HG02885 (cell line): ENCODE measurements around the gene CAMK2D.
A peak's percentile ranks its signal among the peaks of the same experiment; 100 is the strongest.
"Not testable (repeated sequence)": the region's sequence is repeated elsewhere in the genome, so short reads cannot be mapped to it uniquely, and the experiment has no call there.

Source experiments
- ATAC-seq: cut with Tn5 transposase; IDR thresholded peaks from one replicate; pipeline ENCODE4 v1.9.1; 2021; ENCODE audit warnings: mild to moderate bottlenecking; ENCODE audit not compliant: unreplicated experiment, poor library complexity

Gene CAMK2D

DNA sequence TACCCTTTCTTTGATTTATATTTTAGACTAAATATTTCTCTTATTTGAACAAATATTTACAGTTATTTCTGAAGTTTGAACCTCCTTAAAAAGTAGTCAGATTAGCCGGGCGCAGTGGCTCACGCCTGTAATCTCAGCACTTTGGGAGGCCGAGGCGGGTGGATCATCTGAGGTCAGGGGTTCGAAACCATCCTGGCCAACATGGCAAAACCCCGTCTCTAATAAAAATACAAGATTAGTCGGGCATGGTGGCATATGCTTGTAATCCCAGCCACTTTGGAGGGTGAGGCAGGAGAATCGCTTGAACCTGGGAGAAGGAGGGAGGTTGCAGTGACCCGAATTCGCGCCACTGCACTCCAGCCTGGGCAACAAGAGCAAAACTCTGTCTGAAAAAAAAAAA, 2.4 kb upstream of the CAMK2D start:
- ATAC-seq: not testable (repeated sequence)

DNA sequence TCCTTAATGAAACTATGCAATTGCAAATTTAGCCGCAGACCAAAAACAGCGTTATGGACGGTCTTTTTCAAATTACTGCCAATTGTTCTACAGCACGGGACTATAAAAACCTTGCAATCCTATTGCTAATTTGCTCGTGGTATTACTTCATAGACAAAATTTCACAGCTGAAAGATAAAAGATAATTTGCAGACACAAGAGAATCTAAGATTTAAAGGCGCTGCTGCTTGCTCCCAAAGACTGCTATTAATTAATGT, 1.4 kb upstream of the CAMK2D start:
- no peak for ATAC-seq

DNA sequence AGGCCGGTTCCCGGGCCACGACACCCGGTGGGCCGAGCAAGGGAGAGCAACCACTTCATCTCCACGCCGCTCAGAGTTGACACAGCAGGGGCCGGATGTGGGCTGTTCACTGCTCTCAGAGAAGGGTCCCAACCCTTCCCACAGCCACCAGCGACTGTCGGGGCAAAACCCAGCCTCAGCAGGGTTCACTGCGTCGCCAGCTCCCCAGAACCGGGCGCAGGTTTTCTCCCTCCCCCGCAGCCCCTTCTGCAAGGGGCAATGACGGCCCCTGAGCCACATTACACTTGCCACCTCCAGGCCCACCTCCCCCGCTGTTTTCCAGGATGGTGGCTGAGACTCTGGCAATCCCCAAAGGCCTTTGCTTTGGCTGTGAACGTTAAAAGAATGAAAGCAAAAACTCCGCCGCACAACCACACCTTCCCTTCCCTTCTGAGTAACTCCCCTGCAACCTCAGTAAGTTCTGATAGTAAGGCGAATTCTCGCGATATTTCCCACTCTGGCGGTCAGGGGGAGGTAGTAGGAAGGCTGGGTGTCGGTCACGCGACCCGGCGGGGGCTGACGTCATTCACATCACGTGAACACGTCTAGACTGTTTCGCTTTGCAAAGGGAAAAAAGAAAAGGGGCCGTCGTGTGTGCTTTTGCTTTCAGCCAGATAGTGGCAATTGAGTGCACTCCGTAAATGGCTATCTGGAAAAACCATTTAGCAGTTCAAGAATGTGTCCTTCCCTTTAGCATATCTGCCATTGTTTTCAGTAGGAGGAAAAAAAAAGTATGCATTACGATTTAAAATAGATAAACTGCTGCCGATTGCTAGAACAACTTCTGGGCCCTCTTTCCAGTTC, 869 bp upstream of the CAMK2D start:
- peak; percentile 65 for ATAC-seq

DNA sequence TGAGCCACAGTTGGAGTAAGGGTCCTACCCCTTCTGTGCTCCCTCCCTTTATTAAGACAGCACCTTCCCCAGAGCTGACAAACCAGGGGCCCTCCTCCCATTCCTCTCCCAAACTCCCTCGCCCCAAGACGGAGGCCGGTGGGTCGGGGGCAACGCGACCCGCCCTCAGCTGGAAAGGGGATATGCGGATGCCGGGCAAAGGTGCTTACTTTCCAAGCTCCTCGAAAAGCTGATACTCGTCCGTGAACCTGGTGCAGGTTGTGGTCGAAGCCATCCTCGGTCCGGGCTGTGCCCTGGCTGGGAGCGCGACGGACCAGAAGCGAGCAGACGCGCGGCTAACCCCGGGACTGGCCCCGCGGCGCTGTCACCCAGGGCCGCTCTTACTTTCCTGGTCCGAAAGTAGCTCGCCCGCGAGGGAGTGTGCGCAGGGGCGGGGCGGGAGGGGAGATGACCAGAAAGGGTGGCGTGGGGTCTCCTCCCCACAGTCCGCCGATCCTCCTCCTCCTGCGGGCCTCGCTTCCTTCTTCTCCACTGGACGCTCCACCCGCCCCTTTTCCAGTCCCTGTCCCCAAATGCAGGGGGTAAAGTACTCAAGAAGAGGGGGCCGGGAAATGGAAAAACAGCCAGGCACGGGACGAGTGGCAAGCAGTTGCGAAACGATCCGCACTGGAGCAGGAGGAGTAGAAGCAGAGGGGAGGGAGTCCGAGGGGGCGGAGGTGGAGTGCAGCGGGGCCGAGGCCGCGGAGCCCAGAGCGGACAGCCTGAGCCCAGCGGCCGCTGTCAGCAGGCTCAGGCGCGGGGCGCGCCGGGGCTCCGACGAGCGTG, 531 bp downstream of the CAMK2D start:
- ATAC-seq: peak; percentile 28

DNA sequence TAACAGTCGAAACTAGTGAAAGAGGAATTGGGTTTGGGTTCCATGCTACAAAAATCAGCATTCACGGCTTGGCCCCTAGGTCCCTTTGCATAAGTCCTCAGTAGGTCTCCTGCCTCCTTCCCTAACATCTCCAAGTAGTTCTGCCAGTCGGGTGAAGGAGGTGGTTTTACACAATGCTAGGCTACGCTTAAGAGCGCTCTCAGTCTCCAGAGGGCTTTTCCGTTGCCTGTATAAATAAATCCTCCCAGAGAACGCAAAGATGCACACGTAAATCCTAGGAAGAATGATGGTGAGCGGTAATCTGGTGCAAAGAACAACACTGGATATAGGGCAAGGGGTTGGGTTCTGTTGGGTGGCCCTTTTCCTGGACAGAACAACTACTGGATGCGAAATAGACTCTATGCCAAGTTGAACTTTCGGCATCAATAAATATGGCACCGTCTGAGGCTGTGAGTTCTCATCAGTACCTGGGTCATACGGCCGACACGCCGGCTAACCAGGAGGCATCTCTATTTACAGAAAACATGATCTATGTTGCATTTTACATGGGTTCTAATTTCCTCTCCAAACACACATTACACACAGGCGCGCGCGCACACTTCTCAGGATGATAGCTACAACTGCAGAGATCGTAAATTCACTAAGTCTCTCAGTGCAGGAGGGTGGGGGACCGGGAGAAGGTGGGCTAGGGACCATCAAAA, 1.3 kb downstream of the CAMK2D start:
- no peak for ATAC-seq

DNA sequence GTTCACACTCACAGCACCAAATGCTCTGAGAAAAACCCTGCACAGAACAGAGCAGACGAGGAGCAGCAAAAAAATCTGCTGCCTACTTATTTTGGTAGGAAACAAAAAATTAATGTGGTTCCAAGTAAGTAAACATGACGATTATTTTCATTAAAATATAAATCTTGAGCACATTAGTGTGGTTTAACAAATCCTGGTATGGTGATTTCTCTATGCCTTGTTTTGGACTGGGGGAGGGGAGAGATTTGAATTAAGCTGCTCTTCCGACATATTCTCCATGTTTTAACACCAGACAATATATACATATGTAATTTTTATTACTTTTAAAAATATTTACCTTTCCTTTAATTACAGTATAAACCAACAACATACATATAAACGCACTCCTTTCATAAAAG, 1.8 kb downstream of the CAMK2D start:
- ATAC-seq: no peak

DNA sequence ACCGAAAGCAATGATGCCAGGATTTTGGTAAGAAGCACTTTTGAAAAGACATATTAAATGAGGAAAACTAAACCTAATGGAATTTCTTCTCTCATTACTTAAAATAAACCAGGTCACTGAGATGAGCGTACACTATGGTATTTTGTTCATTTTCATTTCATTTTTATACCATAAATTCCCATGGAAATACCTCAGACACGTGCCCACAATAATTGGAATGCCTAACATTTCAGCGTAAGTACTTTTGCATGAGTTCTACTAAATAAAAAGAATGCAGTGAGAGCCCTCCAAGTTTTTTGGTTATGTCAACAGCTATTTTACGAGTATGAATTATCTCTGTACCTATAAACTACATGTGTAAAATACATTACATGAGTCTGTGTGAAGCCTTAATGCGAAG, 3.2 kb downstream of the CAMK2D start:
- ATAC-seq: no peak

DNA sequence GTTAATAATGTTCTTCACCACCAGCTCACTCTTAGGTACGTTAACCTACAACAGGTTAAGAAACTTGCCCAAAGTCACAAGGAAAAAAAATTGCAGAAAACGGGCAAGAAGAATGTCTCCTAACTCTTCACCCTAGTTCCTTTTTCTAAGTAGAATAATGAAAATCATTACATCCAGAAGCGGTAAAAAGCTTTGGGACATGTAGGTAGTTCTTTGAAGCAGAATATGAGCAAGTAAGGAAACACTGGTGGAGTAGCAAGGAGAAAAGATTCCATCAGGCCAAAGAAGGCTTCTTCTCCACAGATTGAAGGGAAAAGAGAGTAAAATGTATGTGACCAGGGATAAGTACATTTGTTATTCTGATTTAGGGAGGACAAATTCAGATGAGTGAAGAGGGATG, 4.1 kb downstream of the CAMK2D start:
- ATAC-seq: no peak

DNA sequence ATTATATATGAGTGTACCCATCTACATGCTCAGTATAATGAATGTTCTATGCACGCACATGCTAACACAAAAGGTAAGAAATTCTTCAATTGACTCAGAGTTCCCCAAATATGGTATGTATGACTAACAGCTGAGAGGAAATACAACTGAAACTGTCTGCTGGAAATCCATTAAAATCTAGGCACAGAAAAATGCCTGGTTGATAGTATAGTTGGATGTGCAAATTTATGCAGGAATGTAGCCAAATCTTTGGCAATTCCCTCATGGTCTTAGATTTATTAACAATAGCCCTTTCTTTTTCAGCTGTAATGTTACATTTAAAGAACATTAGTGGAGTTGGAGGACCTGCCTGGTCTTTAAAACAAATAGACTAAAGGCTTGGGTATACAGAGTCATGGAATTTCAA, 5.5 kb downstream of the CAMK2D start:
- ATAC-seq: peak; percentile 87

DNA sequence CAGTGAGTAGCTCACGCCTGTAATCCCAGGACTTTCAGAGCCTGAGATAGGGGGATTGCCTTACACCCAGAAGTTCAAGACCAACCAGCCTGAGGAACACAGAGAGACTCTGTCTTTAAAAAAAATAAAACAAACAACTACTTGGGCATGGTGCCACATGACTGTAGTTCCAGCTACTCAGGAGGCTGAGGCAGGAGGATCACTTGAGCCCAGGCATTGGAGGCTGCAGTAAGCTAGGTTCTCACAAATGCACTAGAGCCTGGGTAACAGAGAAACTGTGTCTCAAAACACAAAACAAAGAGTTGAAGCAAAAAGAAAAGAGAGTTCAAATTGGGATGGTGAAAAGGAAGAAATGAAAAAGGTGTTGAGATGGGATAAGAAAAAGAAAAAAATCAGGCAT, 10.8 kb downstream of the CAMK2D start:
- ATAC-seq: no peak

DNA sequence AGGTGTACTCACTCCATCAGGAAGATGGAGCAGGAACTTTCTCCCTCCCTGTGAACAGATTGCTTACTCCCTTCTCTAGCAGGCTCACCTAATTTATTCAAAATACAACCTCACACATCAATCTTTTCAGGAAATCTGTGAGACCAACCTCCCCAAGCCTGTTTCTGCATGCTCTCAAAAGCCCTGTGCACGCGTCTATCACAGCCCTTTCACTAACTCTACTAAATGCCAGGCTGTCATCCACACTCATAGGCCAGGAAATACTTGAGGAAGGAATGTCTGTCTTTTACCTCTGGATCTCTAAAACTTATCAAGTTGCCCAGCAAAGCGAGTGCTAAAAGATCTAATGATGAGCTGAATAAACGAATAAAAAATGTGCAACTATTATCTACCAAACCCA, 11.2 kb downstream of the CAMK2D start:
- no peak for ATAC-seq

DNA sequence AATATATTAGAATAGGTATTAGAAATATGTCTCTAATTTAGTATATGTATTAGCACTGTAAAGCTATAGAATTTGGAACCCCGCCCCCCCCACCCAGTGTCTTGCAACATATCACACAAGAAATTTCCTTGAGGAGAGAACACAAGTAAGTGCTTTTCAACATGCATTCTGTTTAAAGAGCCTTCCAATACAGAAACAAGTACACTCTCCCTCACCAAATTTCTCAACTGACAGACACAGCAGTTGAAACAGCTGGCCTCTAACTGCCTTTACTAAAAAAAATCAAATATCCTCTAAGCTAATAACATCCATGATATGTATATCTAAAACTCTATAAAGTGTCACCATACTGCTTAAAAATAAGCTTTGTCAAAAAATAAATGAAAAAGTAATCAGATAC, 12.4 kb downstream of the CAMK2D start:
- ATAC-seq: no peak

DNA sequence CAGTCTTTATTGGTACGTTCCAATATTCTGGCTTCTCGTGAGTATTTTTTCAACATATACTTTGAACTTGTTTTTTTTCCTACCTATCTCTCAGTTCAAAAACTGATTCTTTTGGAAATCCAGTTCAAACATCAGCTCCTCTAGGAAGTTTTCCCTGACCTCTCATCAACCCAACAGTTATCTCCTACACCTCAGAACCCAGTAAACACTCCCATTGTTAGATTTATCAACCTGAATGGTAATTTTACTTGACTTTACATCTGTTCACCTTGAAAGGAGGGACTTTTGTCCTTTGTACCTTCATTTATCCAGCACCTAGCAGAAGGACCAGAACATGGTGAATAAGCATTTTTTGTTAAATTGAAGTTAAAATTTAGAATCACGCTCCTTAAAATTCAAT, 13.6 kb downstream of the CAMK2D start:
- no peak for ATAC-seq

DNA sequence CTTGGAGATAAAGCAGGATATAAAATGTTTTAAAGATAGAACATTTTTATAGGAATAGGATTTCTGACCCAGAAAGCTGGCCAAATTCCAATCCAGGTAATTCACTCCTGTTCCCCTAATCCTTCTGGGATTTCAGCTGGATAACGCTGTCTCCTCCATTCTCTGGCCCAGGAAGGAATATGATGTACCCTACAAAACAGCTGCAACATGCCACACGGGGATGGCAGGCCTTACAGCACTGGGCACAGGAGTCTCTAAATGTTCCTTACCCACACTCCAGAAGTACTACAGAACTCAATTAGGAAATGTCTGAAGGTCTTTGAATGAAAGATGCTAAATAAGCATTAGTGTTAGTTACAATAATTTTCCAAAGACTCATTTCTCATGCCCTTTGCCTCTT, 15.8 kb downstream of the CAMK2D start:
- no peak for ATAC-seq

DNA sequence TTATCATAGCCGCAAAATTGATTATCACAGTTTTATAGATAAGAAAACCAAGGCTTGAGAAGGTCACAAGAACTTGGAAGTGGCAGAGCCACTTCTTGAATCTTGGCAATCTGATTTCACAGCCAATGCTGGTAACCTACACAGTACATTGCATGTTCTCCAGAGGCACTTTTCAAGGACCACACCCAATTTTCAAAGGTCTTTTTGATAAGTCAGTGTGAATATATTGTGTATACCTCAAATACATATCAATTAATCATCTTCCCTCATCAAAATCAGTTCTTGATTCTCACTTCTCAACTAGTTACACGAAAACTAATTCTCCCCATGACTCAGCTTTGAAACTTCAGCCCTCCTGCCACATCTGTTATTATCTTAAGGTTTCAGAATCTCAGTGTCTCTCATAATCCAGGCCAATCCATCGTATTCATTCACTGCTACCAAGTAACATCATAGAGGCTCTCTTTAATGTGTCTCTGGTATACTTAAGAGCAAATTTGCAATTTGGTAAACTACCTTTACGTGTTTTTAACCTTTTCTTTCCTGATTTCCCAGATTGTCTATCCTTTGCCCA, 16.8 kb downstream of the CAMK2D start:
- ATAC-seq: no peak

DNA sequence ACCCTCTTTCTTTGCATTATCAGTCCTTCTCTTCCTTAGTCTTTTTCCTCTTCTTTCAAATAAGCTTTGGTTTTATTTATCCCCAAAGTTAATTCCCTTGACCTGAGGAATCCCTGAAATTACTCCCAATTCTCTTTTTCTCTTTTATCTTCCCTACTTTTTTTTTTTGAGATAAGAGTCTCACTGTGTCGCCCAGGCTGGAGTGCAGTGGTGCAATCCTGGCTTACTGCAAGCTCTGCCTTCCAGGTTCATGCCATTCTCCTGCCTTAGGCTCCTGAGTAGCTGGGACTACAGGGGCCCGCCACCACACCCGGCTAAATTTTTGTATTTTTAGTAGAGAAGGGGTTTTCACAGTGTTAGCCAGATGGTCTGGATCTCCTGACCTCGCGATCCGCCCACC, 17.8 kb downstream of the CAMK2D start:
- ATAC-seq: no peak

DNA sequence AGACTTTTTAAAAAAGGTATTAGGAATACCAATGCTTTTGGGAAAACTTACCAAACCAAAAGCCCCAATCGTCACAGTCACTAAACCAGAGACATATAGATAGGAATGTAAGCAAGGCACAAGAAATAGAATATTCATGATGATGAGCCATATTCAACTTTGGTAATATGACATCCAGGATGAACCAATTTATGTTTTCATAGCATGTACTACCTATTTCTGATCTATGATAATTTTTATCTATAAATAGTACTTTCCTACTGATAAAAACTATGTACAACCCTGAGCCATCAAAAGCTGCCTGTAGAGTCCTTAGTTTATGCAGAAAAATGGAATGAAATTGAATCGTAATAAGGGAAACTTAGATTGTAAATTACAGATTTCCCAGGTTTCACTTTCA, 18.9 kb downstream of the CAMK2D start:
- no peak for ATAC-seq

DNA sequence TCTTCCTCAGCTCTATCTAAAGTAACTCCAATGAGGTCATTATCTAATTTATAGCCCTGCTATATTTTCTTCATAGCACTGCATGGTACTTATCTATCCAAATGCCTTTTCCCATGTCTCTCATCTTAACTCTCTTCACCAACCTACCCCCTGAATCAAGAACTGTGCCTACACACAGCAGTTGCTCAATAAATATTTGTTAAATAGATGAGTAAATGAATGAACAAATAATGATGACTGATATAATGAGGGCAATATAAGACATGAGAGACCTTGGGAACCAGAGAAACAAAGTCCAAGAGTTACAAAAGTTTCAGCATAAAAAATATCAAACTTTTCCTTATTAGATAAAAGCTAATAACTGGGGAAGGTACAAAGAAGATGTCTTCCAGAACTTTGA, 19.6 kb downstream of the CAMK2D start:
- no peak for ATAC-seq

DNA sequence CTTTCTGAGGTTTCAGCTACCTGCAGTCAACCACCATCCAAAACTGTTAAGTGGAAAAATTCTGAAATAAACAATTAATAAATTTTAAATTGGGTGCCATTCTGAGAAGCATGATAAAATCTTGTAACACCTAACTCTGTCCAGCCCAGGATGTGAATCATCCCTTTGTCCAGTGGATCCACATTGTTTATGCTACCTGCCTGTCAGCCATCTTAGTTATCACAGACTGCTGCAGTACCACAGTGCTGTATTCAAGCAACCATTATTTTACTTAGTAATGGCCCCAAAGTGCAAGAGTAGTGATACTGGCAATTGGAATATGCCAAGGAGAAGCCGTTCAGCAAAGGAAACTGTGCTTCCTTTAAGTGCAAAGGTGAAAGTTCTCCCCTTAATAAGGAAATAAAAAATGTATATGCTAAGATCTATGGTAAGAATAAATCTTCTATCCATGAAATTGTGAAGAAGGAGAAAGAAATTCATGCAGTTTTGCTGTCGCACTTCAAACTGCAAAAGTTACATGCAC, 20.6 kb downstream of the CAMK2D start:
- no peak for ATAC-seq

DNA sequence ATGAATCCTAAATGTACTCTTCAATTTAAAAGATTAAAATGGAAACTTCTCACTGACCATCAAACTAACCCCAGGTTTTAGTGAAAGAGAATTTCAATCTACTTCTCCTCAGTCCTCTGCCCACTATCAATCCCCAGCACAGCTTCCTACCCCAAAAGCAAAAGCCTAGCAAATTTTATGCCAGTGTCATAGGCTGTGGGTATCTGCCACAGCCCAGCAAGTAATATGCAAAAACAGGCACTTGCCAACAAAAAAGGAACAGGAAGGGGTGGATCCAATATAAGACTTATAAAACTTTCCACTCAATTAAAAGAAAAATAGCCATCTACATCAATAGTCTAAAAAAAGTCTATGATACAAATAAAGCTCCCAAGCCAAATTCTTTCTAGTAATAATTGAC, 22.3 kb downstream of the CAMK2D start:
- no peak for ATAC-seq

DNA sequence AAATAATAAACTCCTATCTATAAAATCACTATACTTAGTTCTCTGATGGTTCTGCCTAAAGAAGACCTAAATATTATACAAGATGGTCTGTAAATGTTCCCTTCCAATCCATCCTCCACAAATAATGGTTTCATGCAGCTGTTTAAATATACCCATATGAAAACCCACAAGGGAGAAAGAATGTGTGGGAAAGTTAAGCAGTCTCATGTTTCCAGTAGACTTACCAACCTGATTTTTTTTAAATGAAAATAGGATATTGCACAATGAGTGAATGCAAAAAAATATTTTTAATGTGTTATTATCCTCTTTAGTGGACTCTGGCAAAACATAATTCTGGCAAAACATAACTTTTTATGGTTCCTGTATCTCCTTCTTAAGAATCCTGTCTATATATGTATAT, 23.3 kb downstream of the CAMK2D start:
- no peak for ATAC-seq
